GM19328 (cell line): ENCODE measurements around the gene ERCC8.
A peak's percentile ranks its signal among the peaks of the same experiment; 100 is the strongest.
"Not testable (repeated sequence)": the region's sequence is repeated elsewhere in the genome, so short reads cannot be mapped to it uniquely, and the experiment has no call there.

Experiments
- ATAC-seq: cut with Tn5 transposase; IDR thresholded peaks from one replicate; pipeline ENCODE4 v1.9.1; 2021; ENCODE audit warnings: mild to moderate bottlenecking, moderate library complexity; ENCODE audit not compliant: unreplicated experiment

ERCC8 gene

GRCh38 chr5:60918466-60918865 is 26.4 kb downstream of the ERCC8 start:
- ATAC-seq: no peak

- ATAC-seq: no peak
These were observed 28.2 kb downstream of the ERCC8 start for GRCh38 chr5:60916646-60917045.

GRCh38 chr5:60903356-60903755 is 41.5 kb downstream of the ERCC8 start:
- no peak for ATAC-seq

- ATAC-seq: no peak
These were observed 47.9 kb downstream of the ERCC8 start for GRCh38 chr5:60896991-60897390.

- no peak for ATAC-seq
These were observed 51.3 kb downstream of the ERCC8 start for GRCh38 chr5:60893521-60893920.

GRCh38 chr5:60891667-60892066 is 53.2 kb downstream of the ERCC8 start:
- no peak for ATAC-seq

GRCh38 chr5:60888359-60889061 is 56.4 kb downstream of the ERCC8 start:
- ATAC-seq: no peak

- ATAC-seq: no peak
These were observed 57.1 kb downstream of the ERCC8 start for GRCh38 chr5:60887746-60888145.

GRCh38 chr5:60887096-60887495 is 57.8 kb downstream of the ERCC8 start:
- no peak for ATAC-seq

GRCh38 chr5:60886158-60886557 is 58.7 kb downstream of the ERCC8 start:
- ATAC-seq: no peak

GRCh38 chr5:60883229-60883628 is 61.6 kb downstream of the ERCC8 start:
- no peak for ATAC-seq

GRCh38 chr5:60872892-60873291 is 72.0 kb downstream of the ERCC8 start:
- ATAC-seq: no peak

GRCh38 chr5:60870857-60871256 is 74.0 kb downstream of the ERCC8 start:
- no peak for ATAC-seq

GRCh38 chr5:60860572-60860971 is 84.3 kb downstream of the ERCC8 start:
- ATAC-seq: not testable (repeated sequence)

- ATAC-seq: no peak
These were observed 88.8 kb downstream of the ERCC8 start for GRCh38 chr5:60856066-60856465.

- ATAC-seq: no peak
These were observed 91.9 kb downstream of the ERCC8 start for GRCh38 chr5:60852940-60853339.

GRCh38 chr5:60852317-60852716 is 92.6 kb downstream of the ERCC8 start:
- no peak for ATAC-seq

- ATAC-seq: no peak
These were observed 93.2 kb downstream of the ERCC8 start for GRCh38 chr5:60851626-60852025.

GRCh38 chr5:60846298-60846697 is 98.6 kb downstream of the ERCC8 start:
- no peak for ATAC-seq

- ATAC-seq: peak; percentile 94
These were observed 100.6 kb downstream of the ERCC8 start, which contains the start of gene ELOVL7 for GRCh38 chr5:60843936-60844905. ELOVL7 (minus strand) TSS chr5:60844269; CDS start chr5:60787397, 56,872 bp downstream.

GRCh38 chr5:60843386-60843935 is 101.4 kb downstream of the ERCC8 start:
- ATAC-seq: peak; percentile 15
